ENCODE results near the gene ZNF276. TPM values are rescaled to one million over a fixed set of nuclear protein-coding genes. Genes with fewer than 3 reads are reported as not detected.
"Not testable (repeated sequence)": the region's sequence is repeated elsewhere in the genome, so short reads cannot be mapped to it uniquely, and the experiment has no call there.

ZNF276 gene
- total RNA-seq, 1 experiment from 2014 or later: 28.8 TPM

DNA sequence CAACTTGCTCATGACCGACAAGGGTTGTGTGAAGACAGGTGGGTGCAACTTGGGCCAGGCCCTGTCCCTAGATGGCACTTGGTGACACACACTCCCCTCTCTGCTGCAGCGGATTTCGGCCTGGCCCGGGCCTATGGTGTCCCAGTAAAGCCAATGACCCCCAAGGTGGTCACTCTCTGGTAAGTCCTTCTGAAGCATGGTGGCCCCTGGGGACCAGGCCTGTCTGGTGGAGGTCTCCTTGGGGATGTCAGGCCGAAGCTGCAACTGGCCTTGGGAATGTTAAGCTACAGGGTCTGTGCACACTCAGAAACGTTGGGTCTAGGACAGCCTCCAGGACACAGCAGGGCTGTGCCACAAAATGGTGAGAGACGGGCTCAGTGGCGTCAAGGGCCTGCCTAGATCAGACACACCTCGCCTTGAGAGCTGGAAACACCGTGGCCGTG is 28.0 kb upstream of the ZNF276 start:
- Histone ChIP-seq H3K36me3 (ENCODE audit: low read depth) (peaks cover 5% of the 10 kb centered on the region; the same call in 1 of the 2 replicates), H3K4me3 (no peak overlapping the region), H4K20me1 (ENCODE audit: insufficient read depth) (peaks cover 23% of the 10 kb centered on the region), H3K9me3 (ENCODE audit: insufficient read depth, low read depth) (no peaks in the 10 kb centered on the region), H3K27me3 (ENCODE audit: insufficient read depth, low read depth) (no peaks in the 10 kb centered on the region), H3F3A (ENCODE audit: insufficient read depth, low read depth) (peaks cover 25% of the 10 kb centered on the region), H3K4me2 (no peak overlapping the region), H3K27ac (no peak overlapping the region), H3K9me2 (ENCODE audit: insufficient read depth) (no peaks in the 10 kb centered on the region), H3K79me2 (ENCODE audit: low read depth) (peaks cover 18% of the 10 kb centered on the region), H3K4me1 (replicated peaks; ENCODE audit: insufficient read depth) (peaks cover 2% of the 10 kb centered on the region), H2AFZ (no peak overlapping the region)
- DNase-seq: no peak
- intact Hi-C loops (cut with micrococcal nuclease; ENCODE audit: unreplicated experiment): no loop called here
- TF ChIP-seq CTCF (conservative IDR thresholded peaks at IDR 0.05) (no peak), EZH2 (IDR thresholded peaks at IDR 0.05; ENCODE audit: low read depth) (no peak)
- POLR2A ChIA-PET (ENCODE audit: unreplicated experiment): interaction anchor here (0.6 kb wide), 2 partner anchors 13 to 94 kb away, joined by 5 to 6 read pairs; no protein-coding TSS in a partner anchor
- CTCF ChIA-PET: interaction anchor here (0.6 kb wide), 1 partner anchor 17 kb away, joined by 3 read pairs; no protein-coding TSS in a partner anchor
- BruUV-seq (replicated peaks): no TSS peak

DNA sequence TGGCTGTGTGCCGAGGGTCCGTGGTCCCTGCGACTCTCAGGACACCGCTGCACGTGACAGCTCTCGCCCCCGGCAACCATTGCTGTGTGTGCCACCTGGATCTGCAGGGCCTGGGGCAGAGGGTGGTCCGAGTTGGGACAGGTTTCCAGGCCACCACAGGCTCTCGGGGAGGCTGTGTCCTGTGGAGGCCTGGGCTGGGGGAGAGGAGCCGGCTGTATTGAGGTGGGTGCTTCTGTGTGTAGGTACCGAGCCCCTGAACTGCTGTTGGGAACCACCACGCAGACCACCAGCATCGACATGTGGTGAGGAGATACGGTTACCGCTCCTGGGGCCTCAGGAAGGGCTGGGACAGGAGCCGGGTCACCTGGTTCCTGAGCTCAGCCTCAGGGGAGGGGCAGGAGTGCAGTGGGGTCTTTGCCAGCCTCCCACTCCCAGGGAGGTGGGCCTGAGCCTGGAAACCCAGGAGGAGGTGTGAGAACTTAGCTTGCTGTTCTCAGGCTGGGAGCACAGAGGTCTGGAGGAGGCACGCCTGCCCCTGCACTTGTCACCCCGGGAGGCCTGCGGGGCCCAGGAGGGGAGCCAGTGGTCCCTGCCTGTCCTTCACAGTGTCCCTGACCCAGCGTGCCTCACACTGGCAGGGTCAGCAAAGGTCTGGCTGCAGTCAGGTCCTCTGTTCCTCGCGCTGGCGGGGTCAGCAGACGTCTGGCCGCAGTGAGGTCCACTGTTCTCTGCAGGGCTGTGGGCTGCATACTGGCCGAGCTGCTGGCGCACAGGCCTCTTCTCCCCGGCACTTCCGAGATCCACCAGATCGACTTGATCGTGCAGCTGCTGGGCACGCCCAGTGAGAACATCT is 27.2 kb upstream of the ZNF276 start:
- BruUV-seq (replicated peaks): no TSS peak
- CTCF ChIA-PET: interaction anchor here (0.5 kb wide), 1 partner anchor 374 kb away, joined by 3 read pairs; no protein-coding TSS in a partner anchor
- H3K4me3 ChIP-seq: no peak overlapping the region
- no peaks in the 10 kb centered on the region for H3K4me1 ChIP-seq (replicated peaks; ENCODE audit: insufficient read depth)
- peaks cover 27% of the 10 kb centered on the region; the same call in 1 of the 2 replicates for H3F3A ChIP-seq (ENCODE audit: insufficient read depth, low read depth)
- no peaks in the 10 kb centered on the region for H3K27me3 ChIP-seq (ENCODE audit: insufficient read depth, low read depth)
- POLR2A ChIA-PET (ENCODE audit: unreplicated experiment): interaction anchor here (0.6 kb wide), 1 partner anchor 12 kb away, joined by 5 read pairs; no protein-coding TSS in a partner anchor
- H2AFZ ChIP-seq: no peak overlapping the region
- H3K36me3 ChIP-seq (ENCODE audit: low read depth): peaks cover 4% of the 10 kb centered on the region; the same call in 1 of the 2 replicates
- H3K4me2 ChIP-seq: no peak overlapping the region
- peaks cover 20% of the 10 kb centered on the region for H4K20me1 ChIP-seq (ENCODE audit: insufficient read depth)
- no peak for TF ChIP-seq EZH2 (IDR thresholded peaks at IDR 0.05; ENCODE audit: low read depth)
- no peak for TF ChIP-seq CTCF (conservative IDR thresholded peaks at IDR 0.05)
- no peak for DNase-seq
- peaks cover 9% of the 10 kb centered on the region; the same call in 1 of the 2 replicates for H3K79me2 ChIP-seq (ENCODE audit: low read depth)
- H3K9me2 ChIP-seq (ENCODE audit: insufficient read depth): no peaks in the 10 kb centered on the region
- H3K27ac ChIP-seq: no peak overlapping the region
- no peaks in the 10 kb centered on the region for H3K9me3 ChIP-seq (ENCODE audit: insufficient read depth, low read depth)
- intact Hi-C loops (cut with micrococcal nuclease; ENCODE audit: unreplicated experiment): no loop called here

DNA sequence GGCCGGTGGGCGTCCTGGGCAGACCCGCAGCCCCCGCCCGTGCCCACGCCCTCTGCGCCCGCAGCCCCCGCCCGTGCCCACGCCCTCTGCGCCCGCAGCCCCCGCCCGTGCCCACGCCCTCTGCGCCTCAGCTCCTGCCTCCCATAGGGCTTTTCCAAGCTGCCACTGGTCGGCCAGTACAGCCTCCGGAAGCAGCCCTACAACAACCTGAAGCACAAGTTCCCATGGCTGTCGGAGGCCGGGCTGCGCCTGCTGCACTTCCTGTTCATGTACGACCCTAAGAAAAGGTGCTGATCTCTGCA is 26.6 kb upstream of the ZNF276 start:
- intact Hi-C loops (cut with micrococcal nuclease; ENCODE audit: unreplicated experiment); POLR2A ChIA-PET (ENCODE audit: unreplicated experiment); H3K79me2 ChIP-seq (ENCODE audit: low read depth); H3K4me3 ChIP-seq; H3K27me3 ChIP-seq (ENCODE audit: insufficient read depth, low read depth); CTCF ChIA-PET; BruUV-seq (replicated peaks); H3K27ac ChIP-seq; H3K4me2 ChIP-seq; H3K9me3 ChIP-seq (ENCODE audit: insufficient read depth, low read depth); H3K36me3 ChIP-seq (ENCODE audit: low read depth); DNase-seq; H3K9me2 ChIP-seq (ENCODE audit: insufficient read depth); H2AFZ ChIP-seq; H3K4me1 ChIP-seq (replicated peaks; ENCODE audit: insufficient read depth): not testable (repeated sequence)
- peaks cover 21% of the 10 kb centered on the region for H4K20me1 ChIP-seq (ENCODE audit: insufficient read depth)
- peaks cover 32% of the 10 kb centered on the region; the same call in 1 of the 2 replicates for H3F3A ChIP-seq (ENCODE audit: insufficient read depth, low read depth)
